IMR-90 (cell line): Measurements from ENCODE around the gene CDKL1.

ENCODE experiments used
- CEBPB ChIP-seq: IDR thresholded peaks from 2 replicates; pipeline ENCODE4 v1.6.1; 2012; ENCODE audit warnings: low read depth, low read length, improper control_type of control experiment
- CTCF ChIP-seq: conservative IDR thresholded peaks from 2 replicates; pipeline ENCODE4 v1.5.1; 2012; ENCODE audit warnings: mild to moderate bottlenecking, low read depth, low read length, improper control_type of control experiment
- ELK1 ChIP-seq: fragments of 150-350 bp; IDR thresholded peaks from 2 replicates; pipeline ENCODE4 v1.6.1; 2016; ENCODE audit warnings: low read depth, mild to moderate bottlenecking, low read length, moderate library complexity, borderline replicate concordance
- FOS ChIP-seq: fragments of 150-350 bp; IDR thresholded peaks from 2 replicates; pipeline ENCODE4 v1.6.1; 2016; ENCODE audit warnings: low read depth, low read length
- MAFK ChIP-seq: IDR thresholded peaks from 2 replicates; pipeline ENCODE4 v1.6.1; 2012; ENCODE audit warnings: low read depth, low read length, improper control_type of control experiment
- MAZ ChIP-seq: IDR thresholded peaks from 2 replicates; pipeline ENCODE4 v1.6.1; 2012; ENCODE audit warnings: low read depth, mild to moderate bottlenecking, low read length, improper control_type of control experiment, moderate library complexity, borderline replicate concordance
- NFE2L2 ChIP-seq: fragments of 150-350 bp; IDR thresholded peaks from 2 replicates; pipeline ENCODE4 v1.6.1; 2016; ENCODE audit warnings: low read depth, mild to moderate bottlenecking, low read length
- POLR2A ChIP-seq: IDR thresholded peaks from 2 replicates; pipeline ENCODE4 v1.6.1; 2012; ENCODE audit warnings: mild to moderate bottlenecking, low read depth, low read length
- RAD21 ChIP-seq: IDR thresholded peaks from 2 replicates; pipeline ENCODE4 v1.6.1; 2012; ENCODE audit warnings: low read length, improper control_type of control experiment
- SMC3 ChIP-seq: fragments of 150-350 bp; IDR thresholded peaks from 2 replicates; pipeline ENCODE4 v1.6.1; 2016; ENCODE audit warnings: low read depth, mild to moderate bottlenecking, antibody characterized with exemption, low read length, moderate library complexity
- USF2 ChIP-seq: fragments of 150-350 bp; IDR thresholded peaks from 2 replicates; pipeline ENCODE4 v1.6.1; 2017; ENCODE audit warnings: mild to moderate bottlenecking, antibody characterized with exemption, low read length, low read depth

DNA sequence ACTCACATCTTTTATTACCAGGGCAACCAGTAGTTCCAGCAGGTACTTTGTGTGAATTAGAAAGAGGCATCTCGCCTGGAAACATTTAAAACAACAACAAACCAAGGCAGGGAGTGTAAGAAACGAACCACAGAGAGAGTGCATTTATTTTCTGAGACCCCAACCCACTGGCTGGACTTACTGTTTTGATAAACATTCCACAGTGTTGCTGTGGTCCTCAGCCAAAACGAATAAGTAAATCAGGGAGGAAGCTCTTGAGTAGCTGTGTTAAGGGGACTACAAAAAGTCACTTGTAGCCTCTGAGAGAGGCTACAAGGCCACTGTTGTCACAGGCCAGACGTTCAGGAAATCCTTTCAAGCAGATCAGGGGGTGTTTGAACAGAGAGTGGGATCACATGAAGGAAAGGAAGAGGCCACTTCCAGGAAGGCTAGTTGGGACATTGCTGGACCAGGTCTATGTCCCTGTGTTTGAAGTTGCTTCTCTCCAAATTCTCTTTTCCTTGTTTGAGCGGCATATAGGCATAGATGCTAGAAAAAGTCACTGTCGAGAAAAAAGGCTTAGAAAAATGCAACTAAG lies 50.7 kb downstream of the CDKL1 start:
- TF ChIP-seq CTCF (no peak), USF2 (no peak), POLR2A (no peak), RAD21 (no peak), ELK1 (no peak), FOS (no peak), MAZ (no peak), CEBPB (no peak), MAFK (no peak), SMC3 (no peak), NFE2L2 (no peak)
